Gastroesophageal sphincter (tissue), 3 donors: ENCODE measurements around the gene KCNG1.

Source experiments
- CTCF ChIP-seq, 4 experiments: fragments of 200-600 bp in 2 of 4; fragments of 450-650 bp in 2 of 4; sonication (generic) in 1 of 4; IDR thresholded peaks; one replicate each; pipeline ENCODE4 v1.5.1; 2017 to 2019; ENCODE audit warnings: antibody characterized with exemption in 4 of 4, mild to moderate bottlenecking in 2 of 4, moderate library complexity in 2 of 4
- POLR2A ChIP-seq, 2 donors: fragments of 450-650 bp; IDR thresholded peaks; one replicate each; pipeline ENCODE4 v1.6.1; 2017; ENCODE audit warnings: antibody characterized with exemption in 2 of 2, mild to moderate bottlenecking in 2 of 2, moderate library complexity in 1 of 2

GRCh38 chr20:50982363-50982762, 40.5 kb downstream of the KCNG1 start:
- no peak for TF ChIP-seq CTCF (IDR thresholded peaks at IDR 0.05)
- no peak for TF ChIP-seq POLR2A (IDR thresholded peaks at IDR 0.05)
